K562 (cell line): ENCODE results near the gene MRTFB. TPM values are rescaled to one million over a fixed set of nuclear protein-coding genes. Genes with fewer than 3 reads are reported as not detected.

ENCODE experiments used
- BHLHE40 ChIP-seq: IDR thresholded peaks from 2 replicates; pipeline ENCODE4 v1.6.1; 2011; ENCODE audit warnings: low read length, improper control_type of control experiment
- ELF2 ChIP-seq: fragments of 250-450 bp; sonication (Bioruptor Pico); IDR thresholded peaks from 2 replicates; pipeline ENCODE4 v1.5.0; 2021; ENCODE audit warnings: mild to moderate bottlenecking
- KLF1 ChIP-seq: fragments of 450-650 bp; IDR thresholded peaks from 2 replicates; pipeline ENCODE4 v1.6.1; 2016; ENCODE audit warnings: missing genetic modification characterization, missing compliant biosample characterization
- MEF2D ChIP-seq: conservative IDR thresholded peaks from 2 replicates; pipeline ENCODE4 v1.6.1; 2016; ENCODE audit warnings: low read depth, missing genetic modification characterization, missing compliant biosample characterization
- POLR2G ChIP-seq: fragments of 200-400 bp; formaldehyde crosslinking; IDR thresholded peaks from 2 replicates; pipeline ENCODE4 v1.6.1; 2017; ENCODE audit warnings: low read depth, mild to moderate bottlenecking, antibody characterized with exemption, low read length, moderate library complexity
- SNRNP70 ChIP-seq: fragments of 200-400 bp; formaldehyde crosslinking; optimal IDR thresholded peaks from 2 replicates; pipeline ENCODE3; 2017; ENCODE audit warnings: low read depth, low read length
- polyA plus RNA-seq, 8 experiments: library from polyadenylated mRNA; depleted of rRNA in 4 of 8; stranded (reverse) in 5 of 8; unstranded in 3 of 8; fragments of >200 nt; fragmentation: Nextera tagmentation in 2 of 8; fragmentation: Illumina TruSeq in 1 of 8; extraction: Ambion mirVana in 2 of 8; extraction: Trizol in 1 of 8; gene quantifications; 2 replicates each; pipeline versions ENCODE4 v1.2.1 to v1.2.3, GENCODE V29; 2011 to 2014; ENCODE audit warnings: inconsistent platforms in 1 of 8, missing spikeins in 1 of 8
- total RNA-seq, 7 experiments: library from RNA; depleted of rRNA in 6 of 7; stranded (reverse); fragments of >200 nt in 6 of 7; fragmentation: Illumina TruSeq in 2 of 7; extraction: Trizol in 2 of 7; gene quantifications; 2 replicates each; pipeline versions ENCODE4 v1.2.1 to v1.2.3, GENCODE V29; 2011 to 2021; ENCODE audit warnings: low replicate concordance in 1 of 7
- TF ChIP-seq, protein P1 (sequence below): fragments of 250-450 bp; sonication (Bioruptor Pico); IDR thresholded peaks from 2 replicates; pipeline ENCODE4 v1.4.0; 2020
- TF ChIP-seq, protein P2 (sequence below): fragments of 200-800 bp; sonication (Bioruptor generic); IDR thresholded peaks from 2 replicates; pipeline ENCODE4 v1.6.1; 2016; ENCODE audit warnings: missing genetic modification characterization, missing compliant biosample characterization
- TF ChIP-seq, protein P3 (sequence below): fragments of 450-650 bp; formaldehyde crosslinking; IDR thresholded peaks from 2 replicates; pipeline ENCODE4 v1.4.0; 2022; ENCODE audit warnings: missing genetic modification characterization
- TF ChIP-seq, protein P4 (sequence below): fragments of 250-450 bp; sonication (Bioruptor Pico); IDR thresholded peaks from 2 replicates; pipeline ENCODE4 v1.8.0; 2021; ENCODE audit warnings: borderline replicate concordance, mild to moderate bottlenecking, moderate library complexity; ENCODE audit not compliant: poor library complexity, severe bottlenecking
- TF ChIP-seq, protein P5 (sequence below): fragments of 450-650 bp; formaldehyde crosslinking; IDR thresholded peaks from 2 replicates; pipeline ENCODE4 v1.4.0; 2020; ENCODE audit warnings: mild to moderate bottlenecking, mixed read lengths

Gene MRTFB
- total and polyA plus RNA-seq, 9 of the 15 experiments (the other 6 are each of a cell fraction or from before 2014, with no cell fraction given) = 2.2 to 12.7 (median 7.0) TPM

DNA sequence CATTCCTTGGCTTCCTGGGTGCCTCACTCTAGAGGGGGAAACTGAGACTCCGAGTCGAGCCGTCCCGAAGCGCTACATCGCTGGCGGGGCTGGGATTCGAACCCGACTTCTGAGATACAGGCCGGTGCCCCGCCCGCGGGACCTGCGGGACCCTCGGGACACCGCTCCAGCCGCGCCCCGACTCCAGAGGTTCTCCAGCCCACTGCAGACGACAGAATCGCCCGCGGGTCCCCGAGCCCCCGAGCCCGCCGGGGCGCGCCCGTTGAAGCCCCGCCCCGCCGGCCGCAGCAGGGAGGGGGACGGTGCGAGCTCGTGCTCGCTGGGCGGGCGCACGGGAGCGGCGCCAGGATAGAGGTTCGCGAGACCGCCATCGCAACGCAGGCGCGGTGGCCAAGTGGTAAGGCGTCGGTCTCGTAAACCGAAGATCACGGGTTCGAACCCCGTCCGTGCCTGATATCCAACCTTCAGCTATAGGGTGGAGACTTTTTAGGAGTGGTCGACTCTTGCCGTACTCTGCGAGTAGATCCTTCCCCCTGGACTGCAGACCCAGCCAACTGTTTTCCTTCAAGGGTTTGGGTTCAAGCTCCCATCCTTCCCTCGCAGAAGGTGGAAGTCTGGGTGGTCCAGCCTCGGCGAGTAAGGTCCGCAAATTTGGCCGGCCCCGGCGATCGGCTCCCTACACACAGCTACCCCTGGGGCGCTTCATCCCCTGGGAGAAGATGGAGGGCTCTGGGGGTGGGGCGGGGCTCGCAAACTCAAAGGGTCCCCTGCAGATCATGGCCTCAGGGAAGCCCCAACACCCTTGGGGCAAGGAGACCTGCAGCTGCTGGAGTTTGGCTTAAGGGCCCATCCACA lies 214.6 kb downstream of the MRTFB start (continued):
- TF ChIP-seq, protein P1, sequence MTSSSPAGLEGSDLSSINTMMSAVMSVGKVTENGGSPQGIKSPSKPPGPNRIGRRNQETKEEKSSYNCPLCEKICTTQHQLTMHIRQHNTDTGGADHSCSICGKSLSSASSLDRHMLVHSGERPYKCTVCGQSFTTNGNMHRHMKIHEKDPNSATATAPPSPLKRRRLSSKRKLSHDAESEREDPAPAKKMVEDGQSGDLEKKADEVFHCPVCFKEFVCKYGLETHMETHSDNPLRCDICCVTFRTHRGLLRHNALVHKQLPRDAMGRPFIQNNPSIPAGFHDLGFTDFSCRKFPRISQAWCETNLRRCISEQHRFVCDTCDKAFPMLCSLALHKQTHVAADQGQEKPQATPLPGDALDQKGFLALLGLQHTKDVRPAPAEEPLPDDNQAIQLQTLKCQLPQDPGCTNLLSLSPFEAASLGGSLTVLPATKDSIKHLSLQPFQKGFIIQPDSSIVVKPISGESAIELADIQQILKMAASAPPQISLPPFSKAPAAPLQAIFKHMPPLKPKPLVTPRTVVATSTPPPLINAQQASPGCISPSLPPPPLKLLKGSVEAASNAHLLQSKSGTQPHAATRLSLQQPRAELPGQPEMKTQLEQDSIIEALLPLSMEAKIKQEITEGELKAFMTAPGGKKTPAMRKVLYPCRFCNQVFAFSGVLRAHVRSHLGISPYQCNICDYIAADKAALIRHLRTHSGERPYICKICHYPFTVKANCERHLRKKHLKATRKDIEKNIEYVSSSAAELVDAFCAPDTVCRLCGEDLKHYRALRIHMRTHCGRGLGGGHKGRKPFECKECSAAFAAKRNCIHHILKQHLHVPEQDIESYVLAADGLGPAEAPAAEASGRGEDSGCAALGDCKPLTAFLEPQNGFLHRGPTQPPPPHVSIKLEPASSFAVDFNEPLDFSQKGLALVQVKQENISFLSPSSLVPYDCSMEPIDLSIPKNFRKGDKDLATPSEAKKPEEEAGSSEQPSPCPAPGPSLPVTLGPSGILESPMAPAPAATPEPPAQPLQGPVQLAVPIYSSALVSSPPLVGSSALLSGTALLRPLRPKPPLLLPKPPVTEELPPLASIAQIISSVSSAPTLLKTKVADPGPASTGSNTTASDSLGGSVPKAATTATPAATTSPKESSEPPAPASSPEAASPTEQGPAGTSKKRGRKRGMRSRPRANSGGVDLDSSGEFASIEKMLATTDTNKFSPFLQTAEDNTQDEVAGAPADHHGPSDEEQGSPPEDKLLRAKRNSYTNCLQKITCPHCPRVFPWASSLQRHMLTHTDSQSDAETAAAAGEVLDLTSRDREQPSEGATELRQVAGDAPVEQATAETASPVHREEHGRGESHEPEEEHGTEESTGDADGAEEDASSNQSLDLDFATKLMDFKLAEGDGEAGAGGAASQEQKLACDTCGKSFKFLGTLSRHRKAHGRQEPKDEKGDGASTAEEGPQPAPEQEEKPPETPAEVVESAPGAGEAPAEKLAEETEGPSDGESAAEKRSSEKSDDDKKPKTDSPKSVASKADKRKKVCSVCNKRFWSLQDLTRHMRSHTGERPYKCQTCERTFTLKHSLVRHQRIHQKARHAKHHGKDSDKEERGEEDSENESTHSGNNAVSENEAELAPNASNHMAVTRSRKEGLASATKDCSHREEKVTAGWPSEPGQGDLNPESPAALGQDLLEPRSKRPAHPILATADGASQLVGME (CRISPR knock-in tag) = peak; percentile 50; the same call in 1 of the 2 replicates
- no peak for TF ChIP-seq MEF2D (tag)
- TF ChIP-seq, protein P2, sequence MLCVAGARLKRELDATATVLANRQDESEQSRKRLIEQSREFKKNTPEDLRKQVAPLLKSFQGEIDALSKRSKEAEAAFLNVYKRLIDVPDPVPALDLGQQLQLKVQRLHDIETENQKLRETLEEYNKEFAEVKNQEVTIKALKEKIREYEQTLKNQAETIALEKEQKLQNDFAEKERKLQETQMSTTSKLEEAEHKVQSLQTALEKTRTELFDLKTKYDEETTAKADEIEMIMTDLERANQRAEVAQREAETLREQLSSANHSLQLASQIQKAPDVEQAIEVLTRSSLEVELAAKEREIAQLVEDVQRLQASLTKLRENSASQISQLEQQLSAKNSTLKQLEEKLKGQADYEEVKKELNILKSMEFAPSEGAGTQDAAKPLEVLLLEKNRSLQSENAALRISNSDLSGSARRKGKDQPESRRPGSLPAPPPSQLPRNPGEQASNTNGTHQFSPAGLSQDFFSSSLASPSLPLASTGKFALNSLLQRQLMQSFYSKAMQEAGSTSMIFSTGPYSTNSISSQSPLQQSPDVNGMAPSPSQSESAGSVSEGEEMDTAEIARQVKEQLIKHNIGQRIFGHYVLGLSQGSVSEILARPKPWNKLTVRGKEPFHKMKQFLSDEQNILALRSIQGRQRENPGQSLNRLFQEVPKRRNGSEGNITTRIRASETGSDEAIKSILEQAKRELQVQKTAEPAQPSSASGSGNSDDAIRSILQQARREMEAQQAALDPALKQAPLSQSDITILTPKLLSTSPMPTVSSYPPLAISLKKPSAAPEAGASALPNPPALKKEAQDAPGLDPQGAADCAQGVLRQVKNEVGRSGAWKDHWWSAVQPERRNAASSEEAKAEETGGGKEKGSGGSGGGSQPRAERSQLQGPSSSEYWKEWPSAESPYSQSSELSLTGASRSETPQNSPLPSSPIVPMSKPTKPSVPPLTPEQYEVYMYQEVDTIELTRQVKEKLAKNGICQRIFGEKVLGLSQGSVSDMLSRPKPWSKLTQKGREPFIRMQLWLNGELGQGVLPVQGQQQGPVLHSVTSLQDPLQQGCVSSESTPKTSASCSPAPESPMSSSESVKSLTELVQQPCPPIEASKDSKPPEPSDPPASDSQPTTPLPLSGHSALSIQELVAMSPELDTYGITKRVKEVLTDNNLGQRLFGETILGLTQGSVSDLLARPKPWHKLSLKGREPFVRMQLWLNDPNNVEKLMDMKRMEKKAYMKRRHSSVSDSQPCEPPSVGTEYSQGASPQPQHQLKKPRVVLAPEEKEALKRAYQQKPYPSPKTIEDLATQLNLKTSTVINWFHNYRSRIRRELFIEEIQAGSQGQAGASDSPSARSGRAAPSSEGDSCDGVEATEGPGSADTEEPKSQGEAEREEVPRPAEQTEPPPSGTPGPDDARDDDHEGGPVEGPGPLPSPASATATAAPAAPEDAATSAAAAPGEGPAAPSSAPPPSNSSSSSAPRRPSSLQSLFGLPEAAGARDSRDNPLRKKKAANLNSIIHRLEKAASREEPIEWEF (CRISPR knock-in tag) = no peak
- no peak for TF ChIP-seq SNRNP70
- TF ChIP-seq ELF2 (CRISPR knock-in tag) = no peak
- TF ChIP-seq, protein P3, sequence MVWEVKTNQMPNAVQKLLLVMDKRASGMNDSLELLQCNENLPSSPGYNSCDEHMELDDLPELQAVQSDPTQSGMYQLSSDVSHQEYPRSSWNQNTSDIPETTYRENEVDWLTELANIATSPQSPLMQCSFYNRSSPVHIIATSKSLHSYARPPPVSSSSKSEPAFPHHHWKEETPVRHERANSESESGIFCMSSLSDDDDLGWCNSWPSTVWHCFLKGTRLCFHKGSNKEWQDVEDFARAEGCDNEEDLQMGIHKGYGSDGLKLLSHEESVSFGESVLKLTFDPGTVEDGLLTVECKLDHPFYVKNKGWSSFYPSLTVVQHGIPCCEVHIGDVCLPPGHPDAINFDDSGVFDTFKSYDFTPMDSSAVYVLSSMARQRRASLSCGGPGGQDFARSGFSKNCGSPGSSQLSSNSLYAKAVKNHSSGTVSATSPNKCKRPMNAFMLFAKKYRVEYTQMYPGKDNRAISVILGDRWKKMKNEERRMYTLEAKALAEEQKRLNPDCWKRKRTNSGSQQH (CRISPR knock-in tag) = no peak
- peak; percentile 72 for TF ChIP-seq POLR2G
- TF ChIP-seq KLF1 (tag) = peak; percentile 32; the same call in 1 of the 2 replicates
- TF ChIP-seq, protein P4, sequence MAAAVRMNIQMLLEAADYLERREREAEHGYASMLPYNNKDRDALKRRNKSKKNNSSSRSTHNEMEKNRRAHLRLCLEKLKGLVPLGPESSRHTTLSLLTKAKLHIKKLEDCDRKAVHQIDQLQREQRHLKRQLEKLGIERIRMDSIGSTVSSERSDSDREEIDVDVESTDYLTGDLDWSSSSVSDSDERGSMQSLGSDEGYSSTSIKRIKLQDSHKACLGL (CRISPR knock-in tag) = no peak
- TF ChIP-seq, protein P5, sequence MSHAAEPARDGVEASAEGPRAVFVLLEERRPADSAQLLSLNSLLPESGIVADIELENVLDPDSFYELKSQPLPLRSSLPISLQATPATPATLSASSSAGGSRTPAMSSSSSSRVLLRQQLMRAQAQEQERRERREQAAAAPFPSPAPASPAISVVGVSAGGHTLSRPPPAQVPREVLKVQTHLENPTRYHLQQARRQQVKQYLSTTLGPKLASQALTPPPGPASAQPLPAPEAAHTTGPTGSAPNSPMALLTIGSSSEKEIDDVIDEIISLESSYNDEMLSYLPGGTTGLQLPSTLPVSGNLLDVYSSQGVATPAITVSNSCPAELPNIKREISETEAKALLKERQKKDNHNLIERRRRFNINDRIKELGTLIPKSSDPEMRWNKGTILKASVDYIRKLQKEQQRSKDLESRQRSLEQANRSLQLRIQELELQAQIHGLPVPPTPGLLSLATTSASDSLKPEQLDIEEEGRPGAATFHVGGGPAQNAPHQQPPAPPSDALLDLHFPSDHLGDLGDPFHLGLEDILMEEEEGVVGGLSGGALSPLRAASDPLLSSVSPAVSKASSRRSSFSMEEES (CRISPR knock-in tag) = peak; percentile 27
- peak; percentile 93 for TF ChIP-seq BHLHE40
